Measurements from ENCODE around the gene NCS1.
A peak's percentile ranks its signal among the peaks of the same experiment; 100 is the strongest.

The NCS1 gene

DNA sequence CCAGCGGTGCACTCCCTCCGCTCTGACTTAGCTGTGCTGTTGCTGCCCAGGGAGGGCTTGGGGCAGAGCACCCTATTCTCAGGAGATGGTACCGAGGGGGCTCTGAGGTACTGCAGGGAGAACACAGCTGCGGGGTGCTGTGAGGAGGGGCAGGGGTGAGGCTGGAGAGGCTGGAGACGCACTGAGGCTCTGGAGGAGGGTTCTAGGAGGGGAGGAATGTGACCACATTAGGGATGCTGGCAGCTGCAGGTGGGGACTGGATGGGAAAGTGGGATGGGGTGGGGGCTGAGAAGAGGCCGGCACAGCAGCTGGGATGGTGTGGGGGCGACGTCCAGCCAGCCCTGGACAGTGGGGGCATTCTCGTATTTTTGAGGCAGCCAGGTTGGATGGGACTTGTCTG is 20.9 kb downstream of the NCS1 start:
- DNase-seq: no peak

- peak in 2 of 51 donors; percentile 20 to 50 for DNase-seq
Observed at GRCh38 chr9:130193531-130194377, 21.6 kb downstream of the NCS1 start.

DNA sequence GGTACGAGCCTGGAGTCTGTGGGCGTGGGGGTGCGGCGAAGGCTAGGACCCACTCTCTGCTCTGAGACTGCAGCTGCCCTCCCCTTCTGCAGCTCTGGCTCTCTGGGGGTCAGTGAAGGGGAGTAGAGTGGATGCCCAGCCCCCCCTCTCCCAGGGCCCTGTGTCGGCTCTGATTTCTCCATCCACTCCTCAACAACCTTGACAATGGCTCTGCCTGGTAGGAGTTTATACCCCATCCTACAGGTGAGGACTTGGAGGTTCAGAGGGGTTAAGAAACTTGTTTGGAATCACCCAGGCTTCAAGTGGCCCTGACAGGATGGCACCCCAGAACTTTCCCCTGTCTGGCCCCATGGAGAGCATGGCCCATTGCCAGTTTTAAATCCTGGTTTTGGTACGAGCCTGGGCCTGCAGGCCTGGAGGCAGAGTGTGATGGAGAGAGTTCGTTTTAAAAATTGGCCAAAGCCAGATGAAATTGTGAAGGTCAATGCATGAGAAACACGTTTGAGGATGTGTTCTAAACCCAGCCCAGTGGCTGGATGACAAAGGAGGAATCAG is 22.3 kb downstream of the NCS1 start:
- no peak for DNase-seq

- DNase-seq: no peak
Observed at GRCh38 chr9:130195638-130196037, 23.4 kb downstream of the NCS1 start.

GRCh38 chr9:130196643-130197042 is 24.4 kb downstream of the NCS1 start:
- no peak for DNase-seq

DNA sequence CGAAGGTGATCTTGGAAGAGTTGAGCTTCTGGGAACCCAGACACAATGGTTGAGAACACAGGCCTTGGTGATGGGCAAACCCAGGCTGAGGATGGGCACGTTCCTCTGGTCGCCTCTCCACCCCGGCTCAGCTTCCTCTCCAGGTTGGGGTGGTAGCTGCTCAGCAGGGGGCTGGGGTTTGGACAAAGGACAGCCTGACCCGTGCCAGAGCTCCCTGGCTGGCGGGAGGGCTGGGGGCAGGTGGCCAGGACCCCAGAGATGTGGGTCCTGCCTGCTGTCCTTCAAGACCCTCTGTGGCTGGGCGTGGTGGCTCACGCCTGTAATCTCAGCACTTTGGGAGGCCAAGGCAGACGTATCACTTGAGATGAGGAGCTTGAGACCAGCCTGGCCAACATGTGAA is 25.2 kb downstream of the NCS1 start:
- DNase-seq: no peak

GRCh38 chr9:130197888-130198287 is 25.7 kb downstream of the NCS1 start:
- no peak for DNase-seq

DNA sequence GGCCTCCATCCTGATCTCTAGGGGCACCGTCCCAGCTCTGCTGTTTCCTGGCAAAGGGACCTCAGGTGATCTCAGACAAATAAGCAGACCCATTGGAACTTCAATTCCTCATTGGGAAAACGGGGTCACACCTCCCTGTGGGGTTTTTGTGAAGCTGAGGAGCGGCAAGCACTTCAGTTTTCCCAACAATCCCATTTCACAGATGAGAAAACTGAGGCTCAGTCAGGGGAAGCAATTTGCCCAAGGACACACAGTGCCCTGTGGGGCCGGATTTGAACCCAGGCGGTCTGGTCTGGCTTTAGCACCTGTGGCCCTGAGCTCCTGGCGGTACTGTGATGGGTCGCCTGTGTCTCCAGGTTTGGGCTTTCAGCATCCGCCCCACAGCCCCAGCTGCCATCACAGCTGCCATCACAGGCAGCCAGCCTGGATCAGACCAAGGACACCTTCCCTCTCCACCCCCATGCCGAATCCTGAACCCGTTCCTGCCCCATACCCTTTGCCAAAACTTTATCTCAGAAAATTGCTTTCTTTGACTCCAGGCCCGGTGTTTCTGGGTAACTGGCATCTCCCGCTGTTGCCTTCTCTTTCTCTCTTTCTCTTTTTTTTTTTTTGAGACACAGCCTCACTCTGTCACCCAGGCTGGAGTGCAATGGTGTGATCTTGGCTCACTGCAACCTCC is 26.4 kb downstream of the NCS1 start:
- DNase-seq: no peak

DNA sequence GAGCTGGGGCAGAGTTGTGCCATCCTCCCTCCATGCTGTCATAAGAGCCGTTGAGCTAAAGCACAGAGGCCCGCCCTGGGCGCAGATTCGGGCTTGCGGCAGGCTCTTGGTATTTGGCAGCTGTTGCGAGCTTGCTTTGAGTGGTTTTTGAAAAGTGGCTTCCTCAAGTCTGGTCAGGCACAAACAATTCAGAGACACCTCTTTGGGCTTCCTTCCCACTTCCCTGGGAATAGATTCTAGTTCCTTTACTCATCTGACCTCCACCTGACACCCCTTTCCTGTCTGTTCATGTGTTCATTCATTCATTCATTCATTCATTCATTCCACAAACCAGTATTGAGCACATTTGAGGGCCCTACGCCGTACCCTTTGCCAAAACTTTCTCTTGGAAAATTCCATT is 27.4 kb downstream of the NCS1 start:
- peak in 3 of 51 donors; percentile 14 to 32 (median 31) for DNase-seq

GRCh38 chr9:130200038-130200849 is 28.0 kb downstream of the NCS1 start:
- DNase-seq: peak in 24 of 51 donors; percentile 14 to 74 (median 48)

DNA sequence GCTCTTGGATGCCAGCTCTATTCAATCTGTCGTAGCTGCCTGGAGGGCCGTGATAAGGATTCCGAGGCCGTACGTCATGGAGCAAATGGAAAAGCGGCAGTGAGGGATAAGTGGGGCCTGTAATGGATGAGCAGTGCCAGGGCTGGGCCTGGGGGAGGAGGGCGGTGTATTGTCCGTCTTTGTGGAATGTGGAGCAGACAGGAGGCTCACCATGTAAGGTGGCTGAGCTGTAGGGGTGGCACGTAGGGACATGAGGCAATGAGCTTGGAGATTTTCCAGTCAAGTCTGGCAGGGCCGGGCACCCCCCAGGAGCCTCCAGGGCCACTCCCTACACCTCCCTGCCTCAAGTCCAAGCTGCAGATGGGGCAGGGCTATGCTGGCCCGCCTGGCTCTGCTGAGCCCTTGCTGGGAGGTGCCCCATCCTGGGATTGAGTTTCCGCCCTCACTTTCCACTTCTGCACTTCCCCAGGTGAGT is 29.2 kb downstream of the NCS1 start:
- DNase-seq: no peak

GRCh38 chr9:130201974-130202373 is 29.8 kb downstream of the NCS1 start:
- DNase-seq: no peak

DNA sequence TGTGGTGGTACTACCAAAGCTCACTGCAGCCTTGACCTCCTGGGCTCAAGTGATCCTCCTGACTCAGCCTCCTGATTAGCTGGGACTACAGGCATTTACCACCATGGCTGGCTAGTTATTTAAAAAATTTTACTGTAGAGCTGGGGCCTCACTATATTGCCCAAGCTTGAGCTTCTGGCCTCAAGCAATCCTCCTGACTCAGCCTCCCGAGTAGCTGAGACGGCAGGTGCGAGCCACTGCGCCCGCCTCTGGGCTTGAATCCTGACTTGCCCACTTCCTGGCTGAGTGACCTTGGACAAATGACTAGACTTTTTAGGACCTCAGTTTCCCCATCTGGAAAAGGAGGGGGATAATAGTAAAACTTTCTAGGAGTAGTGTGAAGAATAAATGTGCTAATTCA is 32.1 kb downstream of the NCS1 start:
- DNase-seq: no peak

DNA sequence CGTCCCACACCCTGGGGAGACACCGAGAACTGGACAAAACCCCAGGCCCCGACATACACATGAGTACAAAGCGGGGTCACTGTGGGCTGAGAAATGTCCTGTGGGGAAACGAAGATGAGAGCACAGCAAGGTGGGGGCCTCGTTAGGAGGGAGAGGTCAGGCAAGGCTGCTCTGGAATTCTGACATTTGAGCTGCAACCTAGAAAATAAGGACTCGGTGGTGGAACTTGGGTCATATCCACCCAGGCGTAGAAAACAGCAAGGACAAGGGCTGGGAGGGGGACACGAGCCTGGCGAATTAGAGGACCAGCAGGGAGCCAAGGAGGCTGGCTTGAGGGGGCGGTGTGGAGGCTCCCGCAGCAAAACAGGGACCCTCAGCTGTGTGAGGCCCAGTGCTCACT is 32.8 kb downstream of the NCS1 start:
- DNase-seq: no peak

DNA sequence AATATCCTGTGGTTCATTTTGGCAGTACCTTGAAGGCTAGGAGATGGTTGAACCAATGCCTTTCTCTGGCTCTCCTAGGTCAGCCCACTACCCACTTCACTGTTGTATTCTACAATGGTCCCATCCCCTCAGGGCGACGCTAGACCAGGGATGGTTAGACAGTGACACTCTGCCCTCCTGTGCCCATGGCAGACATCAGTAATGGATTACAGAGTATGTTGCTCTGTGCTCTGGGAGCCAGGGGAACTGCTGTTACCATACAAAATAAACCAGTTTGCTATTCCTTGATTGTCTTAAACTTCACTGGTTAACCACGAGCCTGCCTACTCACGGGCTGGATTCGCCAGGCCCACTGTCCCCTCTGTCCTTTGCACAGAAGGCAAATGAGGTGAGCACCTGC is 33.7 kb downstream of the NCS1 start:
- peak in 1 of 51 donors; percentile 30 for DNase-seq

- DNase-seq: no peak
Observed at GRCh38 chr9:130206579-130206978, 34.4 kb downstream of the NCS1 start.

GRCh38 chr9:130207241-130207992 is 35.2 kb downstream of the NCS1 start:
- peak in 13 of 51 donors; percentile 26 to 58 (median 36) for DNase-seq

GRCh38 chr9:130208600-130209347 is 36.6 kb downstream of the NCS1 start:
- no peak for DNase-seq

DNA sequence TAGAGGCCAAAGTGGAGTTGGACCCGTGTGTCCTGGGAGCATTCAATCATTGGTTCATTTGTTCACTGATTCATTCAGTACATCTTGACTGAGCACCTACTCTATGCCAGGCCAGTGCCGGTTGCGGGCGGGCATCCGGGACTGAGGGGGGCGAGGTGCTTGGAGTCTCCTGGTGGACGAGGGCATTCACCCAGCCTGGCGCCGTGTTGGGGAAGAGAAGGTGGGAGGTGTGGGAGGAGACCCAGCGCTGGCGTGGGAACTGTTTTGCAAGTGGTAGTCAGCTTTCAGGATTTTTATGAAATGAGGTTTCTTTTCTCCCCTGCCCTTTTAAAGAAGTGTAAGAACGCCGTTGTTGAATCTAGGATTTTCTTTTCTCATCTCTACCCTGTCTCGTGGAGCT is 37.2 kb downstream of the NCS1 start:
- peak in 1 of 51 donors; percentile 47 for DNase-seq
